GM18868 (cell line): ENCODE results near the gene TTC7B.
A peak's percentile ranks its signal among the peaks of the same experiment; 100 is the strongest.

Source experiments
- ATAC-seq: cut with Tn5 transposase; IDR thresholded peaks from one replicate; pipeline ENCODE4 v1.9.1; 2021; ENCODE audit warnings: mild to moderate bottlenecking, moderate library complexity; ENCODE audit not compliant: unreplicated experiment

Gene TTC7B

GRCh38 chr14:90715495-90715894 is 100.7 kb downstream of the TTC7B start:
- ATAC-seq, result no peak

DNA sequence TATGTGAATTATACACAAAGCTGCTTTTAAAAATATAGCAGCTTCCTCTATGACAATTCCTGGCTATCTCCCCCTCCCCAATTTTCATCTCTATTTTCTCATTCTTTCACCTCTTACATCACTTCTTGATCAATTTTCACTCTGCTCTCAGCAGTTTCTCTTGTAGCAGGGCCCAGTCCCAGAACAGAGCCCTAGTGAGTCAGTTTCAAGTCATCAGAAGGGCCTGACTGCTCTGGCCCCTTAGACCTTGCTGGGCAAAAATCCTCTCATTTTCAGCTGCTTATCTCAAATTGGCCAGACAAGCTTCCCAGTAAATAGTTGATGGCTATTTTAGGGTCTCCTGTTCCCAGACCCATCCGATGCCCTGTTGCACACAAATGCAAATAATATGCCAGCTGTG is 101.4 kb downstream of the TTC7B start:
- no peak for ATAC-seq

GRCh38 chr14:90704738-90705392 is 111.4 kb downstream of the TTC7B start:
- no peak for ATAC-seq

DNA sequence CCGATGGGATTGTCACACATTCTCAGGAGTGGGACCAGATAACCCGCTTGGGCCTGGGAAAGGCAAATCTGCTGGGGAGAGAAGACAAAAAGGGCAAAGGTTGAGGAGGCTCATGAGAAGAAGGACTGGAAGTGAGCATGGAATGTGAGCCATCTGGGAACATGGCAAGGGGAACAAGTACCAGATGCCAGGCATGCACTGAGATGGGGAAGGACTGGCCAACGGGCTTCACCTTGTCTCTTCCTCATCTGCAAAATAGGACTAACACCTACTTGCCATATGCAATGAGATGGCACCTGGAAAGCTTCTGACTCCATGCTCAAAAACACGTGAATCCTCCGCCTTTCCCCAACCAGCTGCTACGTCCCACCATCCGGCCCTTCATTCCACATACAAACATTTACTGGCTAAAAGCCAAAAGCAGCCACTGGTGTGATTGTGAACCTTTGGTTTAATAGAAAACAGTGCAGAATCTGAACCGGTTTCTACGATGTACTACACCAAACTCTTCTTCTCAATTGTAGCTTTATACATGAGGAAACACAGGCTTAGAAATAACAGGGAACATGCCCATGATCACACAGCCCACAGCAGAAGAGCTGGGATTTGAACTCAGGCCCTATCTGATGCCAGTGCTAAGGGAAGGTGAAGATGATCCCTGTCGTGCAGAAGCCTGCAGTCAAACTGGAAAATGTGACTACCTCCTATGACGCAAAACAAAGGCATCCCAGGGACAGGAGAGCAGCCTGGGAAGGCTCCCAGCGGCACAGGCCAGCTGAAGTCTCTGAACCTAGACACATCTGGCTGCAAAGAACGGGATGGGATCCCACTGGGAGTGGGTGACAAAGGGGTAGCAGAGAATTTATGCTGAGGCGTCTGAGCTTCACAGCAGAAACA is 112.1 kb downstream of the TTC7B start:
- ATAC-seq, result no peak

GRCh38 chr14:90700933-90701776 is 115.1 kb downstream of the TTC7B start:
- no peak for ATAC-seq

- no peak for ATAC-seq
Measured at GRCh38 chr14:90699016-90699415, 117.2 kb downstream of the TTC7B start.

DNA sequence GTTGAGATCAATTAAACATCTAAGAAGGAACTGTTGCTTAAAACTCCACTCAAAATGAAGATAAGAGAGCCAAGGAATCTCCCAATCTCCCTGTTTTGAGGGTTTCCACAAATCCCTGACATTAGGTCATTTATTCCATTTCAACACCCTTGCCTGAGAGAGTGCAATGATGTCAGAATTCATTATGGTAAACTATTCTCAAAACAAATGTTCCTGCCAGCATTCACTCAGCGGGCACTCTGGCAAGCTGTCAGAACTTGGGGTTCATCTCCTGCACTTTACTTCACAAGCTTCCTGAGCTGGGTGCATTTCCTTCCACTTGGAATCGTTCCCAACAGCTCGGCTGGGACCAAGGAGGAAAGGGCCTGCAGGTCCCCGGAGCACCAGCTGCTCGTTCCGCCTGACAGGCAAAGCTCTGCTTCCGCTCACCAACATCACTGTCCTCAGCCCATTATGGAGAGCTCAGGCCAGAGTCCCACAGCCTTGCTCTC is 117.8 kb downstream of the TTC7B start:
- ATAC-seq, result no peak

GRCh38 chr14:90697577-90698206 is 118.5 kb downstream of the TTC7B start:
- peak; percentile 92 for ATAC-seq

DNA sequence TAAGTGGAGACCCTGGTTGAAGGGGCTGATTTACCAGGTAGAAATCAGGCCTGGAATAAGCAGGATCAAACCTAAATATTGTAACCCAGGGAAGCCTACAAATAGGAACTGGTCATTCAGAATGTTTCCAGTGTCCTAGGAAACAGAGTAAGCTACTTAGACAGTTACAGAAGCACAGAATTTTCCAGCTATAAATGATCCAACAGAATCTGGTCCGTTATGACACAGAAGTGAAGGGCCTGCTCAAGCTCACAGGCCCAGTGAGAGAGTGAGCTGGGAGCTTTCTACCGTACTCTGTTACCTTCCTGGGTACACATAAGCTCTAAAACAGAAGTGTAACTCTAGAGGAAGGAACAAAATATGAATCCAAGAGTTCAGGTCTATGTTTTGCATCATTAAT is 119.1 kb downstream of the TTC7B start:
- ATAC-seq, result peak; percentile 12

- no peak for ATAC-seq
Measured at GRCh38 chr14:90696720-90697119, 119.5 kb downstream of the TTC7B start.

GRCh38 chr14:90695997-90696660 is 120.1 kb downstream of the TTC7B start:
- no peak for ATAC-seq

- no peak for ATAC-seq
Measured at GRCh38 chr14:90693413-90693812, 122.8 kb downstream of the TTC7B start.

DNA sequence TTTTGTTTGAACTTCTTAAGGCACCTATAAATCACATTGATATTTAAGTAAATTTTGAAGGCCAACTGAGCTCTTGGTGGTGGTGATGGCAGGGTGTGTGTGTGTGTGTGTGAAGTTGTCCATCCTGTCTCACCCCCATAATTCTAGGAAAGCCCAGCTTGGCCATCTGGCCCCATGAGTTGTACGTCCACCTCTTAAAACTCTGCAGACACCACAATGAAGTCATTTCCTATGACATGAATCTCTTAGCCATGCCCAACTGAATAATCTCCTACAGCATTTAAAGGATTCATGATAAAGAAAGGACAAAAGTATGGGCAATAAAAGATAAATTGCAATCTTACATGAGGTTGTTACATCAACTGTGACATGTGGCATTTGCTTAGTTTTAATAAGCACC is 123.4 kb downstream of the TTC7B start:
- no peak for ATAC-seq

DNA sequence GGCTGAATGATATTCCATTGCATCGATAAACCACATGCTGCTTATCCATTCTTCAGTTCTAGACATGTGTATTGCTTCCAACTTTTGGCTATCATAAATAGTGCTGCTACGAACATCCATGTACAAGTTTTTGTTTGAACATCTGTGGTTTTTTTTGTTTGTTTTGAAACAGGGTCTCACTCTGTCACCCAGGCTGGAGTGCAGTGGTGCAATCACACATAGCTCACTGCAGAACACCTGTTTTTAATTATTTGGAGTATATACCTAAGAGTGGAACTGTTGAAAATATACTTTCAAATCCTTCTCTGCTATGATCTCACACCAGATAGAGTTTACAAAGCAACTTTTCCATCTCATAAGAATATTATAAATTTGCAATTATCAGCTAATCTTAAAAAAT is 124.2 kb downstream of the TTC7B start:
- ATAC-seq, result no peak

GRCh38 chr14:90691627-90692026 is 124.6 kb downstream of the TTC7B start:
- ATAC-seq, result no peak

DNA sequence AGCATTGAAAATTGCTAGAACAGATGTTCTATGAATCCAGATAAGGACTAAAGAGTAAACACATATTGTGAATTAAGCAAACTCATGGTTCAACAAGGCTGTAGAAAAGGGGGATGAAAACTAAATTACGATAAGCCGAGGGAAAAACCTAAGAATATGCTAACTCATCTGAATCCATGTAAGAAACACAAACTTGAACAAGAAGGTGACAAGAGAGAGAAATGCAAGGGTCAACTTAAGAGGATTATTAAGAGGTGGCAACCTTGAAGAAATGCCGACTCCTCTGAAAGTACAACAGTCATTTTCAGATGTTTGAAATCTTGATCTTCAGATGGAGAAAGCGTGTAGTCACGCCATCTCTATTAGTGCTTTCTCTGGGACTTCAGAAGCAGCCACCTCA is 128.6 kb downstream of the TTC7B start:
- ATAC-seq, result no peak

DNA sequence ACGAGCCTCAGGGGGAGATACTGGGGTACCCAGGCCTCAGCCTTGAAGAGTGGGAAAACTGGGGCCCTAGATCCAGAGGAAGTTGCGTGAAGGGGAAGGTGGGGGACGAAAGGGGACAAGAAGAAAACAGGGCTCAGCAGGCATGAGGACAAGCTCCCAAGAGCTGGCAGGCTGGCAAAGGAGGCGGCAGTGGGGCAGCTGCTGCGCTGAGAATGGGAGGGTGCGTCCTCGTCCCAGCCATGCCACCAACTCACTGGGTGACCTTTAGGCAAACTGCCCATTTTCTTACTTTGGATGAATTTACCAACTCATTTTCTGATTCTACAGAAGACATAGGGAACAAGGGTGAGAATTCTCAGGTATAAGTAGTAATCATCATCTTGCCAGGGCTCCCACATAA is 133.6 kb downstream of the TTC7B start:
- no peak for ATAC-seq

- no peak for ATAC-seq
Measured at GRCh38 chr14:90681929-90682328, 134.3 kb downstream of the TTC7B start.

- ATAC-seq, result no peak
Measured at GRCh38 chr14:90678846-90679362, 137.3 kb downstream of the TTC7B start.

GRCh38 chr14:90678420-90678819 is 137.8 kb downstream of the TTC7B start:
- no peak for ATAC-seq
